DMS53 (cell line): ENCODE results near the gene GID8.

ENCODE experiments used
- DNase-seq: peaks from one replicate; lab custom pipeline; 2025; lab: John Stamatoyannopoulos, UW

Gene GID8

DNA sequence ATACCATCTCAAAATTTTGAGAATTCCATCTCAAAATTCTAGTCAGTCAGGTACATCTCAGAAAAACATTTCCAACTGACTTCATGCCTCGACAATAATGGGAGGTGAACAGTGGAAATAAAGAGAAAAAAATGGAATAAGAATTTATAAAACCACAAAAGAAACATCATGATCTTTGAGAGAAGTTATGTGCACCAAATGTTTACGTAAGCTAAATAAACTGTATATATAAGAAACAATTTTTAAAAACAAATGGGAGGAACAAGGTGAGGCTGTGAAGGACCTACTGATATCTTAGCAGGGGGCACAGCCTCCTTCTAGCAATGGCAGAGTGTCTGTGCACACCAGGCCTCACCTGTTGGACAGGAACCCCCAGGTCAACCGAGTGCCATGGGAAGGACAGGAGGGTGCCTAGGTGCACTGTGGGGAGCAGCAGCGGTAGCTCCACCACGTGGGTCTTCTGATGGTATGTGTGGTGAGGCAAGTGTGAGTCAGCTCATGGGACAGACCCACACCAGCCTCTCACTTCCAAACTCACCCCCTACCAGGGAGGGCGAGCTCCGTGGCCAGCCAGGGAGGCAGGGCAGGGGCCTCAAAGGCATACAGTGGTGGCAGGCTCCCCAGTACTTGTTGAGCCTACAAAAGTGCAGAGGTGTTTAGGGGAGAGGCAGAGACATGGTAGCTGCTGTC lies 34.9 kb upstream of the GID8 start:
- DNase-seq, result no peak

DNA sequence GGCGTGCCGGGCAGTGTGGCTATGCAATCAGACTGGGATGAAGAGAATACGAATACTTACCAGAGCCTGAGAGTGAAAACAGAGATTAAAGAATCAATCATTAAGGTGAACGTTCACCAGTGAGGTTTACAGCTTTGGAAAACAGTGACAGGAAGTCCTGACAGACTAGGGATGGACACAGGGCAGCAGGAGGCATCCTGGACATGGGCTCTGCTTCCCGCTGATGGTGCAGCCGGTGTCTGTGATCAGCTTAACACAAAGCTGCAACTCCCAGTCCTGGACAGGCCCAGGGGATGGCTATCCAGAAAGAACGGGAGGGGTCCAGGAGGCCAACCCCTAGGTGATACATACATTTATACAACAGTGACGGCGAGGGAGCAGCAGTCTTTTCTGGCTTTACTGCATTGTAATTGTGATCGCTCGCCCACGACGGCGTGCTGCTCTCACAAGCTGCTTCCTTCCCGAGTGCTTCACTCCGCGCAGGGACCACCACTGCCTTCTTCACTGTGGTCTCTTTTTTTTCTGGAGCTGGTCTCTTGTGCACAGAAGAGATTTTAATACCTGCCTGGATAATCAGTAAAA lies 32.3 kb upstream of the GID8 start:
- DNase-seq, result no peak

DNA sequence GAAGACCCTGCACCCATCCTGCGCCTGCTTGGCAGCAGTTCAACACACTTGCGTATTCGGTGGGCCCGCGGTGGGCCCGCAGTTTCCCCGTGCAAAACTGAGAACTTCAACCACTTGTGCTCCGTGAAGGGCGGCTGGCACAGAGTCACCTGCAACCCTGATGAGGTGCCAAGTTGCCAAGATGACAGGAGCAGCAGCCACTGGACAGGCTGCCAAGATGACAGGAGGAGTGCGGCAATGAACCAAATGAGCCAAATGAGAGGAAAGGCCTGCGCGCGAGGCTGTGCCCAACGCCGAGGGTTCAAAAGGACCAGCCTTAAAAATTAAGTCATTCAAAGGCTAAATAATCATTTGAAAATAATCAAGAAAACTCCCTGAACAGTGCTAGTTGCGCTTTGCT lies 31.7 kb upstream of the GID8 start:
- DNase-seq, result no peak

DNA sequence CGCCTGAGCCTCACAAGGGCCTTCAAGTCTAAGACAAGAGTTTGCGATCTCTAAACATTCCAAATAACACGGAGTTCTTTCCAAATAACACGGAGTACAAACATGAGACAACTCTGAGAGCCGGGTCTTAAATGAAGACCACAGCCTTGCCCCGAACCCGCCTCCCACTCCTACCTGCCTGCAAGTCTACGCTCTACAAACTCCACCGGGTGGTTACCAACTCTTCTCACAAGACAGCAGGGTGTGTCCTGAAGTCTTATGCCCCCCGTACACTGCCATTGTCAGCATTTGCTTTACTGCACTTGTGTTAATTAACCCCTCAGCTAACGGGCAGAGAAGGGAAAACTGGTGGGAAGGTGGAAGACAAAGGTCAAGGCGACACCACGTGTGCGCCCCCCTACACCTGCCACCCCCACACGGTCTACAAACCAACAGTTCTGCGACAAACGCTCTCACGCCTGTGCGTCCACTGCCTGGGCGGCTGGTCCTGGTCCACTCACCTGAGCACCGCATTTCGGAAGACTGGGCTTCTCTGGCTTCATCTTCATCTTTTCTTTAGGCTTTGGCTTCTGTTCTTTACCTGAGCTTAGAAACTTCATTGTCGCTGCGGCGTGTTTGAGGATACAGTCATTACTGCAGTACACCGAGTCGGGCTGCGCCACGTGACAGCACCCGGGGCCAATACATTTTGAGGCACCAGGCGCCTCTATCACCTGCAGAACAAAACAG lies 31.1 kb upstream of the GID8 start:
- no peak for DNase-seq

DNA sequence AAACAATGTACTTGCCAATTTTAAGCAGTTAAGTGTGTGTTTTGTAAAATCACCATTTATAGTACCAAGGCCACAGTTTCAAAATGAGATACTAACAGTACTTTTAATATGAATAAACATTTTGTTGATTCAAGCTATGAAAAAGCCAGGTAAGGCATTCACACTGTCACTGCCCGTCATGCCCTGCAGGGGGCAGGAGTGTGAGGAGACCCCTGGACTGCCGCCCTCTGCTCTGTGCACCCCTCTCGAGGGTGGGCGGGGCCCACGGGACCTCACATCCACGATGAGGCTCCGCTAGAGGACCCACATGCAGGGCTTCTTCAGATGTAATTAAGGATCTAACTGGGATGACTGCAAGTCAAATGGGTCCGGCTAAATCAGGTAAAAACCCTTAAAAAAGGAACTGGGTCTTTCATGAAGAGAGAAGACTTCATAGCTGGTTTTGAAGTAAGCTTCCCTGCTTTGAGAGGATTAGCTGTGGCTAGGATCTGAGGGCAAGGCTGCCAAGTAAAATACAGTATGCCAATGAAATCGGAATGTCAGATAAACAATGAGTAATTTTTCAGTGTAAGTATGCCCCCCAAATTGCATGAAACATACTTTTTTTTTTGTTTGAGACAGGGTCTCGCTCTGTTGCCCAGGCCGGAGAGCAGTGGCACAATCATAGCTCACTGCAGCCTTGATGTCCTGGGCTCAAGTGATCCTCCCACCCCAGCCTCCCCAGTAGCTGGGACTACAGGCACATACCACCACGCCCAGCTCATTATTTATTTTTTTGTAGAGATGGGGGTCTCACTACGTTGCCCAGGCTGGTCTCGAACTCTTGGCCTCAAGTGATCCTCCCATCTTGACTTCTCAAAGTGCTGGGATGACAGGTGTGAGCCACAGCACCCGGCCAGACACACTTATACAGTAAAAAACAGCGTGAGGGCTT lies 30.3 kb upstream of the GID8 start:
- DNase-seq, result peak; percentile 30

DNA sequence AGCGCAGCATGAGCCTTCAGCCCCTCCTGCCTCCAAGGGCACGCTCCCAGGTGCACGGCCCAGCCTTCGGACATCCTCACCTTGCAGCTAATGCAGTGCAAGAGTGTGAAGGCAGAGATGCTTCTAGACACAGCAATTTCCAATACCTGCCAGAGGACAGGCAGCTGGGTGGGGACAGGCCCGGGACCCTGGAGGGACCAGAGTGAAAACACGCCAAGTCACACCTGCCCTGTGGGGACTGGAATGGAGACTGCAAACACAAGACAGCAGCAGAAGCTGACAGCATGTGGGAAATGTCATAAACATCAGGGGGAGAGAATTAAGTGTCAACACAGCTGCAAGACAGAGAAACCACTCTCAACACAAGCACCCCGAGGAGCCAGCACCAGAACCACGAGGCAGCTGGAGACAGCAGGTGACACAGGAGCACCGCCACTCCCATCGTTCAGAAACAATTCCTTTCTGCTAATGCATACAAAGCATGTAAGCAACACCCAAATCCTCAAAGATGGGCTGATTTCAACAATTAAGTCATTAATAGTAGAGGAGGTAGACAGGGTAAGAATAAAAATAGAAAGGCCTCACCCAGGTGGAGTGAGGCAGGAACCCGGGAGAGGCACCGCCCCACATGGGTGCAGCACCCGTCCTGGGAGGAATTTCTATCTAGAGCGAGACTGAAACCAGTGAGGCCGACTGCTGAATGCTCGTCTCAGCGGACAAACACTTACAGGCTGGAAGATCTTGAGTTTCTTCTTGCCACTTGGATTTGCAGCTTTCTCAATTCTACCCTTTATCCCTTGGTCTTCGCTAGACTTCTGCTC lies 28.8 kb upstream of the GID8 start:
- peak; percentile 70 for DNase-seq

DNA sequence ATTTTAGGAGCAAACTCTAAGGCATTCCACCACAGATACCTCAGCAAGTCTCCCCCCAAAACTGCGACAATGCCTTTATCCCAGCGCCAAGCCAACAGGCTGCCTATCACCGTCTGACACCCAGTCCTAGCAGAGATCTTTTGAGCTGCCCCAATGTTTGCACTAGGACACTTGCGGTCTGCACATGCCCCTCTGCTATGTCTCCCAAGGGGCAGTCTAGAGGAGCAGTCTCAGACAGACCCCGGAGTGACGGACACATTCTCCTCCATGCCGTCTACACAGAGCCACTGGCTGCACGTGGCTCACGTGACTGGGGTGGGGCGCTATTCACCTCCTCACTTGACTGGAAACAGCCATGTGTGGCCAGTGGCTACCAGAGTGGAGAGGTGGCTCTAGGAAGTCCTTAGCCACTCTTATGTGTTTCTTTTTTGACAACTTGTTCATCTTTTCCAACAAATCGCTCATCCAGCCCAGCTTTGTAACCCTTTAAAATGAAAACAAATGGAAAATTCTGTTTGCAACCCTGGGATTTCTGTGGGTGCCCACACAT lies 27.7 kb upstream of the GID8 start:
- no peak for DNase-seq

DNA sequence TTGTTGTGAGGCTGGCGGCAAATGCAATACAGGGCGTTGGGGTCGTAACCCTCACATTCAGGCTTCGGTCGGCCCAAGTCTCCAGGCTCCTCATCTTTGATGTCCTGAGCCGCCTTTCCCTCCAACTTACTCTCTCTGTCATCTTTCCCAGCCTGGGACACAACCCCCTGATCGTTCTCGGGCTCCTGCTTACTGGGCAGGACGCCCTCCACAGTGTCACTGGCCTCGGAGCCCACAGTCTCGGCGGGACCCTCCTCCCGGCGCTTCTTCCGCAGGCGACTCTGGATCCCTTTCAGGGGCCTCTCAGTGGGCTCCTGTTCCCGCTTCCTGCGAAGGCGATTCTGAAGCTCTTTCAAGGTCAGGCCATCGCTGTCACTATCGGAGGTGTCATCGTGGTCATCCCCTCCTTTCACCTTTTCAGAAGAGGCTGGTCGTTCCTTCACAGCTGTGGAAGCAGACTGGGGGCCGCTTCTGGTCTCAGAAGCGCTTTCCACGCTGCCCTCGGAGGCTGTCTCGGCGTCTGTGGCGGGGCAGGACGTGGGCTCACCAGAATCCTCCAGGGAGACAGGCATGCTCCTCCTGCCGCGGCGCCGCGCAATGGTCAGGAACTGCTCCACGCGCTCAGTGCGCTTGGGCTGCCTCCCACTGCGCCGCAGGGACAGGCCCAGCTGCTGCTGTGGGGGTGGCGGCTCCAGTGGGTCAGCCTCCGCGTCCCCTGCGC lies 27.0 kb upstream of the GID8 start:
- no peak for DNase-seq

DNA sequence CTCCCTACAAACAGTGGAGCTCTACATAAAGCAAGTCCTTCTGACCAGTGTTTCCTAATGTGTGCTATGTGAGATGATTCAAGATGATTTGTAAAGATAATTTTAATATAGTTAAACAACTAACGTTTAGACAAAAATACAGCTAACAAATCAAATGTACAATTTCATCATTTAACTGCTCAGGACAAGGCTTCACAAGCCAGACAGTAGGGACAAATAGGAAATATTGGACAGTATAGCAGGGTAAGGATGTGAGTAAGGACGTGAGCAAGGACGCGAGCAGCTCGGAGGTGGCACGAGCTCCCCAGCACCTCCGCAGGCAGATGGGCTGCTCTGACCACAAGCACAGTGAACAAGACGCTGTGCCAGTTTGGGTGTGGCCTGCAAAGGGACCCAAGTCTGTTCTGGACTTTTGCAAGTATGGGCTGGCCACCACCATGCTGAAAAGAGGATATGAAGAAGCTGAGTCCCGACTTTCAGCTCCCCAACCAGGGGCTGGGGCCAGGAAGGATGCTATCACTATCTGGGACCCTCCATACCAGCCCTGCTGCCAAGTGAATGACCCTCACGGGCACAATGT lies 26.2 kb upstream of the GID8 start:
- no peak for DNase-seq

DNA sequence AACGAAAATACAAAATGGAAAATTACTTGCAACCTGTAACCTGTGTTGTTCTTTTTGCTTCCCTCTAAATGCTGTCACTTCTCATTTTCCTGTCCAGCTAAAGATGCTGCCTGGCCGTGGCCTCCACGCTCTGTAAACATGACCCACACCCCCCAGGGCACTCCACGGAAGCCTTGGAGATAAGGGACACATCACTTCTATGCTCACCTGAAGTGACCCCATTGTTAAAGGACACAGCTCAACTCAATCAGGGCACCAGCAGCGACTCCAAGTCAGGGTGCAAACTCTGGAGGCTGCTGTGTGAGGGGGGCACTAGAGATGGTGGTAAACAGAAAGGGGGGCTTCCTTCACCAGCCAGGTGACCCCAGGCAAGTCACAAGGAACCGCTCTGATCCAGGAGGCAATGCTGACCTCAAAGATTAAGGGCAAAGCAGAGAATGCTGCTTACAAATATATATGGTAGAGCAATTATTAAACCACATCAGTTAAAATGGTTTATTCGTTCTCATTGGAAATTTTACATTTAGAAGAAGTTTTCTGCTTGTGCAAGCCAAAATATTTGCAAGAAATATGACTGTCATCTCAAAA lies 24.8 kb upstream of the GID8 start:
- DNase-seq, result no peak

DNA sequence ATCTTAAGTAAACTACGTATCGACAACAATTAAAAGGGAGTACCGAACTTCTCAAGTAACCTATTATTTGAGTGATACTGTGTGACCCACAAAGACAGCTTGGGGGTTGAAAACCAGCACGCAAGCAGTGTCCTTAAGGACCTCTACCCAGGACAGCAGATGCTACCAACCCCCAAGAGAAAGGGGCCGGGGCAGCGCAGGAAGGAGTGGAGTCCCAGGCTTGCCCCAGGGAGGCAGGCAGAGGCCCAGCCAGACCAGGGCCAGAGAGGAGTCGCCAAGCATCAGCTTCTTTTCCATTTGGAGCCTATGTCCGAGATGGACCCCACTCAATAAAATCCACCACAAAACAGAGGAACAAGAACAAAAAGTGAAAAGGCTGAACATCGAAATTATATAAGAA lies 23.5 kb upstream of the GID8 start:
- no peak for DNase-seq

DNA sequence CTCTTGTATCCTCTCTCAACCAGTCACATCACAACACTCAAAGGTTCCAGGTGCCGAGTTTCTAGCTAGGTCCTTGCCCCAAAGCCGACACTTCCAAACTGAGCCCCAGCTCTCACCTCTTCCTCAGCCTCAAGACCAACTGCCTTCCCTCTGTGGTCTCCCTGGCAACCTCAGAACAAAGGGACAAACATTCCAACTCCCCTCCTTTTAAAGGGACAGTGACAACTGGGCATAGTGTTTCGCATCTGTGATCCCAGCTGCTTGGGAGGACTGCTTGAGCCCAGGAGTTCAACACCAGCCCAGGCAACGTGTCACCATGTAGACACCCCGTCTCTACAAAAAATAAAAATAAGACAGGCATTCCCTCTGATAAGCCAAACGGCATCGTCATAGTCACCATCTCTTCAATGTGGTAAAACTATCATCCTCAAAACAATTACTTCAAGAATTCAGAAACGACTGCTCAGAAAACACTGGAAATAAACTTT lies 22.9 kb upstream of the GID8 start:
- peak; percentile 57 for DNase-seq

DNA sequence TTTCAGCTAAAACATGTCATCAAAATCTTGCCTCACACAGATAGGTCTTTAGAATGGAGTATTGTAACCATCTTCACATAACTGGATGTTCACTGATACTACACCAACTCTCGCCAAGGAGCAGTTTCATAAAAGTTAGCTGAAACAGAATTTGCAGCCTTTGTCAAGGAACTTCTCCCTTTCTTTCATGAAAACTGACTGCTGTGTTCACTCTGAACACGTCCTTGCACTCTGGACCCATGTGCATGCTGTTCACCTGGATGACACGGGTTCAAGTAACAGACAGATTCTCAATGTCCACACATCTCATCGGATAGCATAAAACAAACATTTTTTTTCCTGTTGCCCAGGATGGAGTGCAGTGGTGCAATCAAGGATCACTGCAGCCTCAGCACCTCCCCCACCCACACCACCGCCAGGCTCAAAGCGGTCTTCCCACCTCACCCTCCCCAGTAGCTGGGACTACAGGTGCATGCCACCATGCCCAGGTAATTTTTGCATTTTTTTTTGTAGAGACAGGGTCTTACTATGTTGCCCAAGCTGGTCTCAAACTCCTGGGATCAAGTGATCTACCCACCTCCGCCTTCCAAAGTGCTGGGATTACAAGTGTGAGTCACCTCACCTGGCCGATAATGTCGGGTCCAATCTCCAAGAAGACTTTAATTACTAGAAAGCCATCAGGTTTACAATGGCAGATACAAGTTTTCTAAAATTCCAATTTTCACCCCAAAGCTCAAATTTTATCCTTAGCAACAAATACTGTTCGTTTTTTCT lies 21.1 kb upstream of the GID8 start:
- DNase-seq, result no peak

DNA sequence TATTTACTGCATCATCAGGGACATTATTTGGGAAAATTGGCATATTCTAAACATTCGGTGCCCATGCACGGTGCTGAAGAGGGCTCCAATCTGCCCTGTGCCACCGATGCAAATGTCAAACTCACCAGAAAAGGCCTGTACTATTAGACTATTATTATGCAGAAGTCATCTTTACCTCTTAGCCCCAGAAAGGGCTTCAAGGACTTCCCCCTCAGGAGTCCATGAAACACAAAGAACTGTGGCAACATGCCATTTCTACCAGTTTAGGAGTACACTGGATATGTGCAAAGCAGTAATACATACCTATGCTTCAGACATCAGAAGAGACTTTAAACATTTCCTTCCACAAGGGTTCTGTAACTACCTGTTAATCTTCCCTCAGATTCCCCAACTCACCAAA lies 20.2 kb upstream of the GID8 start:
- DNase-seq, result no peak

DNA sequence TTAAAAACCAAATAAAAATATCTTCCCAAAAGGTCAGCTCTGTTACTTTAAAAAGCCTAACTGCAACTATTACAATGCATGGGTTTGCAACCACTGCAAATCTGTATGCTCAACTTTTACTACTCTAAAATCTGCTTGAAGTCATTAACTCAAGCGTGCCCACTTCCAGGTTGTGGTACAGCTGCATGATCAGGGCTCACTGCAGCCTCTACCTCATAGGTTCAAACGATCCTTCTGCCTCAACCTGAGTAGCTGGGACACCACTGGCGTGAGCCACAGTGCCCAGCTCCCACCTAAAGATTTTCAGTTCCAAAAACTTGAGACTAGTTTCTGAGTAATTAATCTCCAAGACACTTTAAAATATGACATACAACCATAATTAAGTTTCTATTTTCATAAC lies 19.8 kb upstream of the GID8 start:
- no peak for DNase-seq

DNA sequence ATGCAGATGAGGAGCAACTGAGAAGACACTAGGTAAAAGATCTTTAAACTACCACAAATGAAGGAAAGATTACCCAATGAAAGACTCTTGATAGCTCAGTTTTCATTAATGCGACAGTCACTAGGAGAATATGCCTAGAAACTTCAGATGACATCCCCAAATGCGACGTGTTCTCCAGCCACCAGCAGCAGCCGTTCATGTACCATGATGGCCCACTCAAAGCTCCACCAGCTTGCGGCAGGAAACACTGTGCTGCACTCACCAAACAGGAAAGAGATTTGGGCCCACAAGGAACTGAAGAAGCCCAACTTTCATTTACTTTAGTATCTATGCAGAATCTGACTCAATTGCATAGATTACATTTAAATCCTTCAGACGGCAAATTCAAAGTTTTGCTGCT lies 19.1 kb upstream of the GID8 start:
- no peak for DNase-seq

DNA sequence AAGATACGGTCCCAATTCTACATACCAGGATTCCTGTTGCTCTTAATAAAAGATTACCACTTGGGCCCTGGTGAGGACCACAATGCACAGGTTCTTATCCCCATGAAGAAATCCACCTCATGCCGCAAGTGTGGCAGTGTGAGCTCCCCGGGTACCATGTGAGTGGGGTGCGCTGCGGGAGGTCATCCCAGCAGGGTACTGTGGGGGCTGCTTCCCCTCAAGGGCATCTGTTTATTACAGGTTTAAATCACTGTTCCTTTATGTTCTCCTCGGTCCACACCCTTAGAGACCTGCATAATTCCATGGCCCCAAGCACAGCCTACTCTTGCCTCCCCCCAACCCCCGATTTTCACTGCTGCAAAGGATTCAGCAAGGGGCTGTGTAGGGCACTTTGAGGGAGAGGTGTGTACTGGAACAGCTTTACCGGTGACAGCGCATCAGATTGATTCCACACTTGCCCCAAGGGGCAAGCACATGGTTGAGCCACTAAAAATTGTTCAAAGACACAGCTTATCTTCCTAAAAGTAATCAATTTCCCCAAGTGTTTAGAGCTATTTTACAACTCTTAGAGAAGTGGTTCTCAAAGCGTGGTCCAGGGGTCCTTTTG lies 17.8 kb upstream of the GID8 start:
- DNase-seq, result no peak

DNA sequence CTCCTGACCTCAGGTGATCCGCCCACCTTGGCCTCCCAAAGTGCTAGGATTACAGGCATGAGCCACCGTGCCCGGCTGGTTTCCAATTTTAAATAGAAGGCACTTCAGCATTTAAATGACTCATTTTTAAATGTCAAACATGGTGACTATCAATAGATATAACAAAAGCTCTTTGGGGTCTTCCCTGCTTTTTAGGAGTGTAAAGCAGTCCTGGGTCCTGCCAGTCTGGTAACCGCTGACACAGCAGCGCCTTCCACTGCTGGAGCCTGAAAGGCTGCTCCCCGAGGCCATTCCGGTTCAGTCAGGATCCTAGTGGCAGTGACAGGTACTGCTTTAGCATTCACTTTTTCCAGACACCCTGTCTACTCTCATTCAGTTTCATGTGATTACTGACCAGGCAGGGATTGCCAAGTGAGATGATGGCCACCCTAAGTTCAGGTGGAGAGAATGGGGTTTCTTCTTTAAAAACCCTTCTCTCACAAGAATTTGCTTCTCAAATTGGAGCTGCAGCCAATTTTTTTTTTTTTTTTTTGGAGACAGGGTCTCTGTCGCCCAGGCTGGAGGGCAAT lies 16.7 kb upstream of the GID8 start:
- DNase-seq, result peak; percentile 75
